Measurements from ENCODE around the gene EEF2K.

The EEF2K gene

GRCh38 chr16:22329199-22329695 lies 123.2 kb downstream of the EEF2K start:
- H3K4me3 Mint-ChIP-seq, result no peak overlapping the region
- peaks cover 27% of the 10 kb centered on the region for H3K4me1 Mint-ChIP-seq
- H3K27ac Mint-ChIP-seq, result peak overlapping the region; percentile 12
- no peaks in the 10 kb centered on the region for H3K9me3 Mint-ChIP-seq
- no peaks in the 10 kb centered on the region for H3K27me3 Mint-ChIP-seq
- peaks cover 32% of the 10 kb centered on the region for H3K36me3 Mint-ChIP-seq

DNA sequence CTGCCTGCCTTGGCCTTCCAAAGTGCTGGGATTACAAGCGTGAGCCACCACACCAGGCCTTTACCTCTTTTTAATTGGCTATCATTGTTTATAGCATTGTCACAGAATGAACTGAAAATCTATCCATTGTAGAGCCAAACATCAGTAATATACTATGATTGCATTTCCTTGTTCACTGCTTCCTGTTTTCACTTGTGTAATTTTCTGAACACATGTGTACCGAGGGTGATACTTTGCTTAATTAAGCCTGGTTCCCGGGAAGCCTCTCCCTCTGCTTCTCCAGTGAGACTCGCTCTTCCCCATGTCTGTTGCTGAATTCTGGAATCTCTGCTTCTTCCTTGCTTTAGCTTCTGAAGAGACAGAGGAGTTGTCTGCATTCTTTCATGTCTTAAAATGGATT lies 124.2 kb downstream of the EEF2K start:
- no peaks in the 10 kb centered on the region for H3K9me3 Mint-ChIP-seq
- peaks cover 43% of the 10 kb centered on the region for H3K36me3 Mint-ChIP-seq
- peak overlapping the region; percentile 68 for H3K27ac Mint-ChIP-seq

DNA sequence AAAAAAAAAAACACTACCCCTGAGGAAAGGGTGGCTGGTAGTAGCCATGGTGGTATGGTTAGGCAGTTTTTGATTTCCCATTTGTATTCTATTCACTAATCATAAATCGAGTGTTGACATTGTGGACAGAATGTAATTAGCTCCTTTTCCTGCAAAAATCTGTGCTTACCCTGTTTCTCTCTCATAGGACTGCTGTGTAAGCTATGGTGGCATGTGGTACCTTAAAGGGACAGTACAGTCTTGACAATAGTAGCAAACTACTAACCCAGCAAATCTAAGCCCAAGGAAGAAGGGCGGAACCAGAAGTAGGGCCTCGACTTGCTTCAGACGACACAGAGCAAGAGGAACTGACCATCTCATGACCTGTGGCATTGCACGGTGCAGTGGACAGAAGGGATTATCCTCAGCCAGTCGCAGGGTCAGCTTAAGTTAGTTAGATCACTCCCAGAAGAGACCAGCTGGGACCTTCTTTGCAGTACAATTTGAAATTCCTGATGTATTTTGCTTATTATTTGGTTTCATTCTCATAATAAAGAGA lies 127.4 kb downstream of the EEF2K start:
- Mint-ChIP-seq H3K36me3 (peaks cover 64% of the 10 kb centered on the region), H3K9me3 (peaks cover 20% of the 10 kb centered on the region), H3K27ac (no peak overlapping the region), H3K4me1 (peaks cover 52% of the 10 kb centered on the region), H3K27me3 (no peaks in the 10 kb centered on the region), H3K4me3 (no peak overlapping the region)

More for the DNA sequence above, 124.2 kb downstream of the EEF2K start:
- Mint-ChIP-seq H3K4me1 (peaks cover 30% of the 10 kb centered on the region), H3K27me3 (no peaks in the 10 kb centered on the region), H3K4me3 (no peak overlapping the region)

- Mint-ChIP-seq H3K36me3 (peaks cover 69% of the 10 kb centered on the region), H3K27me3 (no peaks in the 10 kb centered on the region), H3K4me1 (peaks cover 49% of the 10 kb centered on the region), H3K4me3 (no peak overlapping the region), H3K27ac (no peak overlapping the region), H3K9me3 (peaks cover 25% of the 10 kb centered on the region)
Measured at GRCh38 chr16:22335668-22336246, 129.7 kb downstream of the EEF2K start.

DNA sequence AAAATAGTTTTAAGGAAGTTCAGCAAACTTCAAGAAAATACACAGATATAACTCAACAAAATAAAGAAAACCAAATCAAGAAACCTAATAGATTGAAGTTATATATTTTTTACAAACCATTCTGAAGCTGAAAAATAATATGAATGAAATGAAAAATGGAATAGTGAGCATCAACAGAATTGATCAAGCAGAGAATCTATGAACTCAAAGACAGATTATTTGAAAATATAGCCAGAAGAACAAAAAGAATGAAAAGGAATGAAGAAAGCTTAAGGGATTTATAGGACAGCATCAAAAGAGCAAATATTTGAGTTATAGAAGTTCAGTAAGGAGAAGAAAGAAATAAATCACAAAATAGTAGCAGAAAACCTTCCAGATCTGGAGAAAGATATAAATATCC lies 130.5 kb downstream of the EEF2K start:
- H3K4me1 Mint-ChIP-seq, result peaks cover 53% of the 10 kb centered on the region
- H3K36me3 Mint-ChIP-seq, result peaks cover 68% of the 10 kb centered on the region
- peaks cover 25% of the 10 kb centered on the region for H3K9me3 Mint-ChIP-seq
- no peaks in the 10 kb centered on the region for H3K27me3 Mint-ChIP-seq
- H3K4me3 Mint-ChIP-seq, result no peak overlapping the region
- no peak overlapping the region for H3K27ac Mint-ChIP-seq

DNA sequence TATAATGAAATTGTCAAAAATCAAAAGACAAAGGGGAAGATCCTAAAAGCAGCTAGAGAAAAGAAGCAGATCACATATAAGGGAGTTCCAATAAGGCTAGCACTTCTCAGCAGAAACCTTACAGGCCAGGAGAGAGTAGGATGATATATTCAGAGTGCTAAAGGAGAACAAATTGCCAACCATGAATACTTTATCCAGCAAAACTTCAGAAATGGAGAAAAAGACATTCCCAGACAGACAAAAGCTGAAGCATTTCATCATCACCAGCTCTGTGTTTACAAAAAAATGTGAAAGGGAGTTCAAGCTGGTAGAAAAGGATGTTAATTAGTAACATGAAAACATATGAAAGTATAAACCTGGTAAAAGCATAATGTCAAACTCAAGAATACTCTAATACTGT lies 131.0 kb downstream of the EEF2K start:
- Mint-ChIP-seq H3K27ac (no peak overlapping the region), H3K9me3 (peaks cover 25% of the 10 kb centered on the region), H3K36me3 (peaks cover 65% of the 10 kb centered on the region)

GRCh38 chr16:22337849-22338635 lies 132.0 kb downstream of the EEF2K start:
- Mint-ChIP-seq H3K4me1 (peaks cover 60% of the 10 kb centered on the region), H3K36me3 (peaks cover 65% of the 10 kb centered on the region)

More for the DNA sequence above, 131.0 kb downstream of the EEF2K start:
- Mint-ChIP-seq H3K4me1 (peaks cover 56% of the 10 kb centered on the region), H3K4me3 (no peak overlapping the region), H3K27me3 (no peaks in the 10 kb centered on the region)

More at GRCh38 chr16:22337849-22338635, 132.0 kb downstream of the EEF2K start:
- H3K9me3 Mint-ChIP-seq, result peaks cover 25% of the 10 kb centered on the region
- no peaks in the 10 kb centered on the region for H3K27me3 Mint-ChIP-seq
- H3K4me3 Mint-ChIP-seq, result no peak overlapping the region
- H3K27ac Mint-ChIP-seq, result peak overlapping the region; percentile 63
